HEK293 (cell line): ENCODE results near the gene TMEM236.

Experiments
- CTCF ChIA-PET: fragments of 350-600 bp; formaldehyde crosslinking; extraction: SDS; loops from one replicate; lab custom pipeline; 2021; ENCODE audit warnings: antibody characterized with exemption; lab: Yijun Ruan, JAX
- POLR2A ChIA-PET: fragments of 300-600 bp; formaldehyde crosslinking; extraction: SDS; loops from one replicate; lab custom pipeline; 2020; ENCODE audit warnings: antibody characterized with exemption, inconsistent platforms; lab: Yijun Ruan, JAX
- H3K27ac ChIP-seq: fragments of 200-500 bp; sonication (Bioruptor generic); 2 replicates; pipeline ENCODE4 v1.5.1; 2014; ENCODE audit warnings: low read depth, low read length, control low read depth, inconsistent platforms; ENCODE audit errors: extremely low read depth
- H3K36me3 ChIP-seq, 2 experiments: fragments of 200-500 bp in 1 of 2; sonication (Bioruptor generic) in 1 of 2; 1 replicate in 1 of 2; 2 replicates in 1 of 2; pipeline ENCODE4 v1.5.1; 2014 to 2017; ENCODE audit warnings: inconsistent platforms in 2 of 2, low read length in 2 of 2; ENCODE audit not compliant: control insufficient read depth in 2 of 2, insufficient read depth in 1 of 2
- H3K4me1 ChIP-seq: fragments of 200-500 bp; sonication (Bioruptor generic); 2 replicates; pipeline ENCODE4 v1.5.1; 2014; ENCODE audit warnings: mild to moderate bottlenecking, low read length, inconsistent platforms; ENCODE audit not compliant: control insufficient read depth, insufficient read depth
- H3K4me3 ChIP-seq: 2 replicates; pipeline ENCODE4 v1.5.1; 2011; ENCODE audit warnings: low read depth, mild to moderate bottlenecking, control low read depth, low read length, moderate library complexity
- H3K9me3 ChIP-seq: fragments of 200-500 bp; sonication (Bioruptor generic); 2 replicates; pipeline ENCODE4 v1.5.1; 2014; ENCODE audit warnings: low read depth, low read length, inconsistent platforms; ENCODE audit not compliant: control insufficient read depth, insufficient read depth
- ELK4 ChIP-seq: IDR thresholded peaks from 2 replicates; pipeline ENCODE4 v1.6.1; 2011; ENCODE audit warnings: mild to moderate bottlenecking, low read depth, low read length, borderline replicate concordance
- KLF16 ChIP-seq: fragments of 450-650 bp; formaldehyde crosslinking; IDR thresholded peaks from 2 replicates; pipeline ENCODE4 v1.5.1; 2017; ENCODE audit warnings: missing biosample characterization, missing genetic modification characterization
- SP7 ChIP-seq: fragments of 450-650 bp; formaldehyde crosslinking; IDR thresholded peaks from 2 replicates; pipeline ENCODE4 v1.5.1; 2016; ENCODE audit warnings: missing biosample characterization, missing genetic modification characterization
- ZNF112 ChIP-seq: fragments of 450-650 bp; formaldehyde crosslinking; IDR thresholded peaks from 2 replicates; pipeline ENCODE4 v1.5.0; 2017; ENCODE audit warnings: missing biosample characterization, missing genetic modification characterization
- ZNF114 ChIP-seq: fragments of 450-650 bp; formaldehyde crosslinking; IDR thresholded peaks from 2 replicates; pipeline ENCODE4 v1.5.0; 2017; ENCODE audit warnings: missing biosample characterization, missing genetic modification characterization
- ZNF140 ChIP-seq: fragments of 450-650 bp; formaldehyde crosslinking; IDR thresholded peaks from 2 replicates; pipeline ENCODE4 v1.5.1; 2016; ENCODE audit warnings: missing biosample characterization, missing genetic modification characterization
- ZNF148 ChIP-seq: fragments of 450-650 bp; formaldehyde crosslinking; IDR thresholded peaks from 2 replicates; pipeline ENCODE4 v1.5.0; 2017; ENCODE audit warnings: missing biosample characterization, missing genetic modification characterization, borderline replicate concordance
- ZNF157 ChIP-seq: fragments of 450-650 bp; formaldehyde crosslinking; IDR thresholded peaks from 2 replicates; pipeline ENCODE4 v1.5.1; 2016; ENCODE audit warnings: missing biosample characterization, missing genetic modification characterization
- ZNF214 ChIP-seq: fragments of 450-650 bp; formaldehyde crosslinking; IDR thresholded peaks from 2 replicates; pipeline ENCODE4 v1.5.1; 2017; ENCODE audit warnings: missing biosample characterization, mild to moderate bottlenecking, missing genetic modification characterization, borderline replicate concordance
- ZNF223 ChIP-seq: fragments of 450-650 bp; formaldehyde crosslinking; IDR thresholded peaks from 2 replicates; pipeline ENCODE4 v1.5.1; 2016; ENCODE audit warnings: missing biosample characterization, missing genetic modification characterization
- ZNF26 ChIP-seq: fragments of 450-650 bp; formaldehyde crosslinking; IDR thresholded peaks from 2 replicates; pipeline ENCODE4 v1.5.1; 2016; ENCODE audit warnings: missing biosample characterization, missing genetic modification characterization
- ZNF473 ChIP-seq: fragments of 450-650 bp; formaldehyde crosslinking; IDR thresholded peaks from 2 replicates; pipeline ENCODE4 v1.5.1; 2017; ENCODE audit warnings: missing biosample characterization, missing genetic modification characterization
- ZNF596 ChIP-seq: fragments of 450-650 bp; IDR thresholded peaks from 2 replicates; pipeline ENCODE4 v1.5.0; 2018; ENCODE audit warnings: missing biosample characterization, mild to moderate bottlenecking, missing genetic modification characterization, moderate library complexity
- ZNF624 ChIP-seq: fragments of 450-650 bp; formaldehyde crosslinking; IDR thresholded peaks from 2 replicates; pipeline ENCODE4 v1.5.1; 2017; ENCODE audit warnings: missing biosample characterization, missing genetic modification characterization
- ZNF629 ChIP-seq: fragments of 450-650 bp; formaldehyde crosslinking; IDR thresholded peaks from 2 replicates; pipeline ENCODE4 v1.5.1; 2017; ENCODE audit warnings: missing biosample characterization, missing genetic modification characterization
- TF ChIP-seq, protein P1 (sequence below): fragments of 450-650 bp; formaldehyde crosslinking; IDR thresholded peaks from 2 replicates; pipeline ENCODE4 v1.5.1; 2016; ENCODE audit warnings: missing biosample characterization, missing genetic modification characterization, borderline replicate concordance

Gene TMEM236

GRCh38 chr10:17816199-17816598, 64.2 kb downstream of the TMEM236 start:
- no peak overlapping the region for H3K27ac ChIP-seq
- no peaks in the 10 kb centered on the region for H3K4me1 ChIP-seq
- no peak for TF ChIP-seq ZNF140
- TF ChIP-seq, protein P1, sequence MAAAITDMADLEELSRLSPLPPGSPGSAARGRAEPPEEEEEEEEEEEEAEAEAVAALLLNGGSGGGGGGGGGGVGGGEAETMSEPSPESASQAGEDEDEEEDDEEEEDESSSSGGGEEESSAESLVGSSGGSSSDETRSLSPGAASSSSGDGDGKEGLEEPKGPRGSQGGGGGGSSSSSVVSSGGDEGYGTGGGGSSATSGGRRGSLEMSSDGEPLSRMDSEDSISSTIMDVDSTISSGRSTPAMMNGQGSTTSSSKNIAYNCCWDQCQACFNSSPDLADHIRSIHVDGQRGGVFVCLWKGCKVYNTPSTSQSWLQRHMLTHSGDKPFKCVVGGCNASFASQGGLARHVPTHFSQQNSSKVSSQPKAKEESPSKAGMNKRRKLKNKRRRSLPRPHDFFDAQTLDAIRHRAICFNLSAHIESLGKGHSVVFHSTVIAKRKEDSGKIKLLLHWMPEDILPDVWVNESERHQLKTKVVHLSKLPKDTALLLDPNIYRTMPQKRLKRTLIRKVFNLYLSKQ (tag by site-specific recombination) = no peak
- TF ChIP-seq, all 188 proteins: peak for 0
- H3K36me3 ChIP-seq = no peaks in the 10 kb centered on the region
- no peak overlapping the region for H3K4me3 ChIP-seq
- POLR2A ChIA-PET = no interaction called here
- CTCF ChIA-PET = no interaction called here
- H3K9me3 ChIP-seq = no peaks in the 10 kb centered on the region

GRCh38 chr10:17817316-17817715, 65.3 kb downstream of the TMEM236 start:
- no peaks in the 10 kb centered on the region for H3K36me3 ChIP-seq
- POLR2A ChIA-PET = no interaction called here
- H3K4me3 ChIP-seq = no peak overlapping the region
- no peak overlapping the region for H3K27ac ChIP-seq
- CTCF ChIA-PET = interaction anchor here (0.5 kb wide), 1 partner anchor 990 kb away, joined by 3 read pairs; no protein-coding TSS in a partner anchor
- TF ChIP-seq ZNF624 = no peak
- no peak for TF ChIP-seq ZNF629 (tag by site-specific recombination)
- no peak for TF ChIP-seq ZNF473 (tag by site-specific recombination)
- no peak for TF ChIP-seq ZNF214 (tag by site-specific recombination)
- H3K9me3 ChIP-seq = no peaks in the 10 kb centered on the region
- no peaks in the 10 kb centered on the region for H3K4me1 ChIP-seq

GRCh38 chr10:17817790-17818189, 65.8 kb downstream of the TMEM236 start:
- no peak overlapping the region for H3K4me3 ChIP-seq
- no peaks in the 10 kb centered on the region for H3K36me3 ChIP-seq
- CTCF ChIA-PET = interaction anchor here (0.5 kb wide), 1 partner anchor 990 kb away, joined by 3 read pairs; no protein-coding TSS in a partner anchor
- no peak for TF ChIP-seq KLF16 (tag by site-specific recombination)
- TF ChIP-seq ZNF114 = no peak
- no peak for TF ChIP-seq ZNF112 (tag by site-specific recombination)
- TF ChIP-seq ZNF223 (tag by site-specific recombination) = no peak
- TF ChIP-seq ELK4 = no peak
- TF ChIP-seq ZNF157 (tag by site-specific recombination) = no peak
- no peak for TF ChIP-seq SP7
- no peak for TF ChIP-seq ZNF596 (tag by site-specific recombination)
- no peak for TF ChIP-seq ZNF148 (tag by site-specific recombination)
- TF ChIP-seq, protein P1 (tag by site-specific recombination) = no peak
- TF ChIP-seq ZNF26 (tag by site-specific recombination) = no peak
- POLR2A ChIA-PET = no interaction called here
- H3K4me1 ChIP-seq = no peaks in the 10 kb centered on the region
- no peaks in the 10 kb centered on the region for H3K9me3 ChIP-seq
- H3K27ac ChIP-seq = no peak overlapping the region
